ENCODE data around the gene ZNF789. TPM values are rescaled to one million over a fixed set of nuclear protein-coding genes. Genes with fewer than 3 reads are reported as not detected.

The ZNF789 gene
- total and polyA plus RNA-seq, 9 of the 15 experiments (the other 6 are each of a cell fraction or from before 2014, with no cell fraction given) = 6.1 to 57.0 (median 24.8) TPM

DNA sequence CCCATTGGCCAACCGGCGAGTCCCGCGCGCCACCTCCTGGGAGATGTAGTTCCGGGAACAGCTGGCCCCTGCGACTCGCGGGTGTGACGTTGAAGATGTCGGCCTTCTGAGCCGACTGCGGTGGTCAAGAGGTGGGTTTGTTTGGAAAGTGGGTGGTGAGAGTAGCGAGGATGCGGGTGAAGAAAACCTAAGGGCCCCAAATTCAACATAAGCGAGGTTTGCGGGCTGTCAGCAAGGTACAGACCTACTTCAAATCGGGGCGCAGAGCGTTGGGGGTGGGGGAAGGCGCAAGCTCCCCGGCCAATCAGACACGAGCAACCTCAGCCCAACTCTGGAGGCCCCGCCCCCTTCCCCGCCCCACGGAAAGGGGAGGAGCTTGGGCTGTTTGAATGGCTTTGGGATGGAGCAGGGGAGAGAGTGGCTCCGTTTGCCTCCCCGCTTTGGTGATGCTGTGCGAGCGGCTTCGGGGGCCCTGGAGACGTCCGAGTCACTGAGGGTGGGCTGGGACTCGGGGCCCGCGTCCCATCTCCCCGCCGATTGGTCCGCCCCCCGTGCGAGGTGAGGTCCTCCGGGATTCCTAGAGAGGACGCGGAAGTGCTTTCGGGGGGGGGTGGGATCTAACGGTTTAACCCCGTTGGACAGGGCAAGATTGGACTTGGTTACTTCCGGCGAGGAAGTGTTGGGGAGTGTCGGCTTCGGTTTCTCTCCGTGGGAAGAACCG is 32.1 kb downstream of the ZNF789 start, which contains the start of gene ZKSCAN5 (continued):
- TF ChIP-seq ZNF318 (IDR thresholded peaks at IDR 0.05; ENCODE audit: borderline replicate concordance in 1 of 2, low read depth in 1 of 2) (0 out of 4 replicates have a peak, but pooled peaks of 1 of the 2 experiments have one; percentile 17), POLR2AphosphoS2 (IDR thresholded peaks at IDR 0.05; ENCODE audit: low read length) (no peak; the same call in 1 of the 2 replicates), ZNF699 (CRISPR knock-in tag; IDR thresholded peaks at IDR 0.05; ENCODE audit: insufficient replicate concordance) (no peak), ZC3H8 (IDR thresholded peaks at IDR 0.05) (0 out of 2 replicates have a peak, but pooled peaks have one; percentile 72), FOXJ3 (CRISPR knock-in tag; IDR thresholded peaks at IDR 0.05) (no peak), KAT8 (IDR thresholded peaks at IDR 0.05; ENCODE audit: low read depth) (no peak), ZNF232 (CRISPR knock-in tag; IDR thresholded peaks at IDR 0.05) (peak; percentile 82; the same call in 1 of the 2 replicates), TARDBP (IDR thresholded peaks at IDR 0.05) (peak; percentile 69), HDAC6 (IDR thresholded peaks at IDR 0.05; ENCODE audit: low read depth, low read length) (no peak), NR1H2 (CRISPR knock-in tag; IDR thresholded peaks at IDR 0.05) (no peak), ZKSCAN1 (IDR thresholded peaks at IDR 0.05; ENCODE audit: low read depth, low read length) (0 out of 2 replicates have a peak, but pooled peaks have one; percentile 20), HOMEZ (CRISPR knock-in tag; IDR thresholded peaks at IDR 0.05) (no peak), C11orf30 (IDR thresholded peaks at IDR 0.05; ENCODE audit: low read depth) (peak; percentile 87)
- TF ChIP-seq, protein P1, sequence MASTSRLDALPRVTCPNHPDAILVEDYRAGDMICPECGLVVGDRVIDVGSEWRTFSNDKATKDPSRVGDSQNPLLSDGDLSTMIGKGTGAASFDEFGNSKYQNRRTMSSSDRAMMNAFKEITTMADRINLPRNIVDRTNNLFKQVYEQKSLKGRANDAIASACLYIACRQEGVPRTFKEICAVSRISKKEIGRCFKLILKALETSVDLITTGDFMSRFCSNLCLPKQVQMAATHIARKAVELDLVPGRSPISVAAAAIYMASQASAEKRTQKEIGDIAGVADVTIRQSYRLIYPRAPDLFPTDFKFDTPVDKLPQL (IDR thresholded peaks at IDR 0.05; ENCODE audit: extremely low read depth, insufficient read length) = no peak
- TF ChIP-seq, protein P2, sequence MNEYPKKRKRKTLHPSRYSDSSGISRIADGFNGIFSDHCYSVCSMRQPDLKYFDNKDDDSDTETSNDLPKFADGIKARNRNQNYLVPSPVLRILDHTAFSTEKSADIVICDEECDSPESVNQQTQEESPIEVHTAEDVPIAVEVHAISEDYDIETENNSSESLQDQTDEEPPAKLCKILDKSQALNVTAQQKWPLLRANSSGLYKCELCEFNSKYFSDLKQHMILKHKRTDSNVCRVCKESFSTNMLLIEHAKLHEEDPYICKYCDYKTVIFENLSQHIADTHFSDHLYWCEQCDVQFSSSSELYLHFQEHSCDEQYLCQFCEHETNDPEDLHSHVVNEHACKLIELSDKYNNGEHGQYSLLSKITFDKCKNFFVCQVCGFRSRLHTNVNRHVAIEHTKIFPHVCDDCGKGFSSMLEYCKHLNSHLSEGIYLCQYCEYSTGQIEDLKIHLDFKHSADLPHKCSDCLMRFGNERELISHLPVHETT (CRISPR knock-in tag; conservative IDR thresholded peaks at IDR 0.05 in 1 of 2, IDR thresholded peaks at IDR 0.05 in 1 of 2) = peak in 1 of 2 experiments; percentile 81; a peak in 2 of 4 replicates

All from K562 (cell line).